Activated CD4-positive, alpha-beta T cell treated with anti-CD3 and anti-CD28 coated beads, Interleukin-2, amount 50 U/mL, for 24 hours (primary cell): ENCODE data around the gene RTN4.

Experiments
- DNase-seq, 2 donors: peaks; one replicate each; pipeline ENCODE4 v3.0.0-alpha.2; 2020; ENCODE audit warnings: low read depth in 1 of 2, low spot score in 1 of 2

The RTN4 gene

DNA sequence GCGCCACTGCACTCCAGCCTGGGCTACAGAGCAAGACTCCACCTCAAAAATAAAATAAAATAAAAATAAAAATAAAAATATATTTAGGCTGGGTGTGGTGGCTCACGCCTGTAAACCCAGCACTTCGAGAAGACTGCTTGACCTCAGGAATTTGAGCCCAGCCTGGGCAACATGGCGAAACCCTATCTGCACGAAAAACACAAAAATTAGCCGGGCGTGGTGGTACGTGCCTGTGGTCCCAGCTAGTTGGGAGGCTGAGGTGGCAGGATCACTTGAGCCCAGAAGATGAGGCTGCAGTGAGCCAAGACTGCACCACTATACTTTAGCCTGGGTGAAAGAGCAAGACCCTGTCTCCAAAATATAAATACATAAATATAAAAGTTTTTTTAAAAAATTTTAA, 6.4 kb downstream of the RTN4 start:
- DNase-seq, result no peak

- no peak for DNase-seq
Measured at GRCh38 chr2:55038428-55038827, 11.8 kb downstream of the RTN4 start.

DNA sequence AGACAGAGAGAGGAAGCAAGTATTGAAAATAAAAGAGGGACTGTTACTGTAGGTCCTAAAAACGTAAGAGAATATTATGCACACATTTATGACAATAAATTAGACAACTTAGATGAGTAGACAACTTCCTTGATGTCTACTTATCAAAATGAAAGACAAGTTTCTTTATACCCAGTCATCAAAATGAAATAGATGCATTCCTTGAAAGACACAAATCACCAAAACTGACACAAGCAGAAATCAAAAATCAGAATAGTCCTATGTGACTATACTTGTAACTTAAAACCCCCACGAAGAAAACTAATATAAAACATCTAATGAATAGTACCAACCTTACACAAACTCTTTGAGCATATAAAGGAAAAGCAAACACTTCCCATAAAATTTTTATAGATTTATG, 14.5 kb downstream of the RTN4 start:
- no peak for DNase-seq

- no peak for DNase-seq
Measured at GRCh38 chr2:55033921-55034320, 16.3 kb downstream of the RTN4 start.

DNA sequence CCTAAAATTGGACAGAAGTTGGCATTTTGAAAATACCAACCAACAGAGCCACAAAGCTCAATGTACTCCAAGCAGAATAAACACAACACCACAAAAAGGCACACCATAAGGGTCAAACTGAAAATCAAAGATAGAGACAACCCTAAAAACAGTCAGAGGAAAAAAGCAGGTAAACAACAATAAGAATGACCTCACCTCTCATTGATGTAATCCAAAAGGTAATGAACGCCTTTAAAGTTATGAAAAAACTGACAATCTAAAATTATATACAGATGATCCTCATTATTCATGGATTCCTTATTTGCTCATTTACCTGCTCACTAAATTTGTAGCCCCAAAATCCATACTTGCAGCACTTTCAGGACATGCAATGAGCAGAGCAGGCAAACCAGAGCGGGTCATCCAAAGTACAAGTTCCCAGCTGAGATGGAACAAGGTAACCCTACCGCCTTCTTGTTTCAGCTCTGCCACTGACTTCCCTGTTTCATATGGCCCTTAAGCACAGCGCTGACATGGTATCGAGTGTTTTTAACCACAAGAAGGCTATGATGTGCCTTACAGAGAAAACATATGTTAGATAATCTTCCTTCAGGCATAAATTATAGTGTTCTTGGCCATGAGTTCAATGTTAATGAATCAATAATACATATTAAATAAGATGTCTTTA, 17.0 kb downstream of the RTN4 start:
- DNase-seq, result no peak

- no peak for DNase-seq
Measured at GRCh38 chr2:55031505-55031904, 18.7 kb downstream of the RTN4 start.

- DNase-seq, result no peak
Measured at GRCh38 chr2:55030766-55031165, 19.5 kb downstream of the RTN4 start.

DNA sequence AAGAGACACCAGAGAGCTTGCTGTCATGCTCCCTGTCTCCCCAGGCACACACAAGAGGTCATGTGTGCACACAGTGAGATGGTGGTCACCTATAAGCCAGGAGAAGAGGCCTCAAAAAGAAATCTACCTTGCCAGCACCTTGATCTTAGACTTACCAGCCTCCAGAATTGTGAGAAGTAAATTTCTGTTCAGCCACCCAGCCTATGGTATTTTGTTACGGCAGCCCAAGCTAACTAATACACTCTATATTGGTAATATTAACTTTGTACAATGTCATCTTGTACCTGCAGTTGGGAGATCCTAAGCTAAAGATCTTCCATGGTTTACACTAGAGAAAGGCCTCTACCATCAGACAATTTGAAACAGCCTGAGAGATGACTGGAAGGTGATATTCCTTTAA, 21.2 kb downstream of the RTN4 start:
- no peak for DNase-seq

DNA sequence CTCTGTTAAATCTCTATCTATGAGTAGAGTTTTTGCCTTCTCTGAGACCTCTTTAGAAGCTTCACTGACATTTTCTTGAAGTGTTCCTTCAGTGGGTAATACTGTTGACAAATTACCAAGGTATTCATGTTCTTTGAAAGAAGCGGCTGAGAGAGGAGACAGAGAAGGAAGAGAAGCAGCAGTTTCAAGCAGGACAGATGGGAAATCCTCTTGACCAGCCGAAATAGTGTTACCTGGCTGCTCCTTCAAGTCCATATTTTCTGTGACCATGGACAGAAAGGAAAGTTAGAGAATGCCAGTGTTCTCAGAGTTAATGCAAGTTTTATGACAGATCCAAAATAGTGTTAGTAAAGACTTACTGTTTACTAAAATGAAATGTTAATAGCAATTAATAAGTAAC, 23.0 kb downstream of the RTN4 start:
- DNase-seq, result no peak

GRCh38 chr2:55026202-55026601, 24.0 kb downstream of the RTN4 start:
- no peak for DNase-seq

DNA sequence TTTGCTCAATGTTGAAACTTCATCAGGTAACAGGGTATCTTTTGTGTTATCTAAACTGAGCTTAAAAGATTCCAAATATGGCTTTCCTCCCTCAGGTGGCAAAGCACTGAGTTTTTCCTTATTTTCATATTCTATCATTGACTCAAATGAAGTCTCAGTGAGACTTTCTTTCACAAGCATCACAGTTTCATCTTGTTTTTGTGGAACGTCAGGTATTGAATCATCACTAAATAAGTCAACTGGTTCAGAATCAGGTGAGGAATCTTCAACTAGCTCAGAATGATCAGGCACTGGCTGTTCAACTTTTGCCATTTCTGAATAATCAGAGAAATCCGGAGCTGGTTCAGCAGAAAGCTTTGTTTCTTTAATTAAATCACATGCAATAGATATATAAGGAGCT, 24.6 kb downstream of the RTN4 start:
- no peak for DNase-seq

DNA sequence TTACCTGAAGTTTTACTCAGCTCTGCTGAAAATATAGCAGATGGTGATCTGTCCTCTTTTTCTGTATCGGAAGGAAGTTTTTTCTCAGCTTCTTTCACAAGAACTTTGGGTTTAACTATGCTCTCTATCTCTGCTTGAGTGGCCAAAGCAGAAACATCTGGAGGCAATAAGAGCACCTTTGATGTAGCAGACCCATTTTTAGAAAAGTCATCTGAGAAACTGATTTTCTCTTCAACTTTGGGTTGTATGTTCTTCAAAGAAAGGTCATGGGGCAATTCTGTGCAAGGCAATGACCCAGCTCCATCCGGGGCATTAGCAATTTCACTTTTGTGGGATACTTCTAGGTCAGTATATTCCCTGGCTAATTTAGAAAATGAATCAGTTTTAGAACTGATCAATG, 25.2 kb downstream of the RTN4 start:
- no peak for DNase-seq

DNA sequence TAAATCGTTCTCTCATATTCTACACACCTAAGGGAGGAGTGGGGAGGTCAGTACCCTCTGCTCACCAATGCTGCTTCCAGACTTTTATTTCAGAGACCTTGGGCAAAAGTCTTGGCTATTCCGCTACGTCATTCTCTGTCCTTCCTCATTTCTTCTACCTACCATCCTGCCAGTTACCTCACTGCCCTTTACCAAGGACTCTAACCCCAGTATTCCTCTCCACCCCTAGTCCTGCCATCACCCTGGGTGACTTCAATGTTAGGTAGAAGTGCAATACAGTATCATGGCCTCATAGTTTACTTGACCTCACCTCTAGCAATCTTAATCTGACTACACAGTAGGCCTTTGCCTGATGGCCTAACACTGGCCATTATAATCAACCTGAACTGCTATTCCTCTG, 27.8 kb downstream of the RTN4 start:
- DNase-seq, result no peak

GRCh38 chr2:55019526-55020258, 30.6 kb downstream of the RTN4 start:
- DNase-seq, result no peak

DNA sequence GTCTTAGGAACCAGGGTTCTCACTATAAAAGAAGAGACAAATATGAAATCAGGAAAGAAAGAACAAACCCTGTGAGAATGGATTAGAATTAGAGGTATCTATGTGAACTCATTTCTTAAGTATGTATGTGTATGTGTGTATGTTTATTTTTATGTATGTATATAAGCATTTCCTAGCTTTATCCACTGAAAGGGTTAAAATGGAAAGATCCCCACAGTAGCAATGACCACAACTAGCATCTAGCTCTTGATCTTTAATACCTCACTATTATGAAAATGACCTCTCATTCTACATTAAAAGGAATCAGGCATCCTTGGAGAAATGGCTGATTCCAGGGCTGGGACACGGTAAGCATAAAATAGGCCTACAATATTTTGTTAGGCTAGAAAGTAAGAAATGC, 31.6 kb downstream of the RTN4 start:
- DNase-seq, result no peak

GRCh38 chr2:55017880-55018279, 32.4 kb downstream of the RTN4 start:
- DNase-seq, result no peak

DNA sequence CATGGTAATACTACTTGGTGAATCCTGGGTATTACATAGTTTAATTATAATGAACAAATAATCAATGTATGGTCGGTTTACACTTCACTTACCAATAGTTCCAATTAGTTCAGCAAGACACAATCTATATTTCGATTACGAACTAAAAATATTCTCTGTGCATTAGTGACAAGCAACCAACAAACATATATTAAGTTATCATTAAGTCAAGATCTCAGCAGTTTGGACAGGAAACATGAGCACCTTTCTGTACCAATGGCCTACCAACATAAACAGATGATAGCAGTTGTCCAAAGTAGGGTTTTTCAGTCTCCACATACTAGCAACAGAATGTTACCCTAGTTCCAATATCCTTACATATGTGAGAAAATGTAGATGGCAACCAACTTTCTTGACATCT, 32.8 kb downstream of the RTN4 start:
- DNase-seq, result no peak

DNA sequence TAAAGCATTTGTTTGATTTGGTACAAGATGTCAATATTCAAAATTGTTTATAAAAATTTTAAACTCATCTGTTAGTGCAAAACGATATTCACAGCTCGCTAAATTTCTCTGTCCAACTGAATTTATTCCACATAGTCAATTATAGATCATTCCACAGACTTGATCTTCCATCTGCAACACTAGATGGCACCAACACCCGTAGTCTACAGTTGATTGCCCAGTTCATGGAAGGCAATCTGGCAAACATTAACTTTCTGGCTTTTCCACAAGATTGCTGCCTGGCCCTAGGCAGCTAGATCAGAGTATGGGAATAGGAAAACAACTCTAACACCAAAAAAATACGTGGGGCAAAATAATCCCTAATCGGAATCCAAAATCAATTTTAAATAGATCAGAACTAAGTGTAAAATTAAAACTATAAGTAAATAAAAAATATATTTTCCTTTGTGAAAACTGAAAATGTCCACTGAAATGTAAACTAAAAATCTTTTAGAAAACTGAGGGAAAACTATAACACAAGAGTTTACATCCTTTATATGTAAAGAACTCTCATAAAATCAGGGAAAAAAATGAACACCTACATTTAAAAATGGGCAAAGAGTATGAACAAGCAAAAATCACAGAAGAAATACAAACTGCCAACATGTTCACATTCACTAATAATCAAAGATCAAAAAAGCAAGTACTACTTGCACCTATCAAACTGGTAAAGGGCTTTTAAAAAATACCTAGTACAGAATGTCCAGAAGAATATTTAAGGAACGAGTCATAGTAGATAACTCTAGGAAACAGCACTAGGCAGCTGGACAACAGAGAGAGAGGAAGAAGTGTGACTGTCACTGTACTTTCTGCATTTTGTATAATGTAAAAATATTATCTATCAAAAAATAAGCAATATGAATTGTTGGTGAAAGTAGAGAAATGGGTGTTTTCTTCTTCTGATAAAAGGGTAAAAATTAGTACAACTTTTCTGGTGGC, 35.0 kb downstream of the RTN4 start:
- DNase-seq, result peak in 1 of 2 donors; percentile 17

- no peak for DNase-seq
Measured at GRCh38 chr2:55013936-55014335, 36.3 kb downstream of the RTN4 start.

DNA sequence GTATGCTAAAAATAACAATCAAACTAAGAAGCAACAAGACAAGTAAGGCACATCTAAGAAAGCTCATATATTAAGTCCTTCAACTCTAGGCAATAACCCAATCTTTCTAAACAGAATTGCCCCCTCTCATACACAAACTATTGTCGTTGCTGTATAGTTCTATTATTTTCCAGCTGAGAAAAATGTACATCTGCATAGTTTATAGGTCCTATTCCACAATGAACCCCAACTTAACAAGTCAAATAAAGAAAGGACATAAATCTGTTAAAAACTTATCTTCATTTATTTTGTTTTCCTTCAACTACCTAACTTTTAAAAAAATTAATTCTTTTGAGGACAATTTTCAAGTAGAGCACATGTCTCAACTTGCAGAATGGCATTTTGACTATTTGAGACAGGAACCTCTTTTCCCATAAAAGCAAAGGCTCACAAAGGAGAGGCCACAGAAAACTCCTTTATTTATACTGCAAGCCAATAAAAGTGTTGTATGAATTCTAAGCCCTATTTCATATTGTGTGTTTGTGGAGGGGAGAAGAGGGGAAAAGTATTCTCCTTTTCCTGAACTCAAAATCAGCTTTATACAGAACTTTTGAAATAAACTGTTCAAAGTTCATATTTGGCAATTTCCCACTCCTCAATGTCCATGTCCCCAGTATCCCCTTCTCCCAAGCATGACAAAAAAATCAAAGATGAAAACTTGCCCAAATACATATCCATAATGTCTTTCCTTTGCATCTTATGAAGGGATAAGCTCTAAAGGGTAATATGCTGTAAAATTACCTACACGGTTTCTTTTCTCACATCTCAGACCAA, 37.4 kb downstream of the RTN4 start:
- DNase-seq, result no peak
